ENCODE measurements around the gene CTNNB1. TPM values are rescaled to one million over a fixed set of nuclear protein-coding genes. Genes with fewer than 3 reads are reported as not detected.

The CTNNB1 gene
- 100 to 1,000 TPM; 109 to 150 TPM for total RNA-seq

DNA sequence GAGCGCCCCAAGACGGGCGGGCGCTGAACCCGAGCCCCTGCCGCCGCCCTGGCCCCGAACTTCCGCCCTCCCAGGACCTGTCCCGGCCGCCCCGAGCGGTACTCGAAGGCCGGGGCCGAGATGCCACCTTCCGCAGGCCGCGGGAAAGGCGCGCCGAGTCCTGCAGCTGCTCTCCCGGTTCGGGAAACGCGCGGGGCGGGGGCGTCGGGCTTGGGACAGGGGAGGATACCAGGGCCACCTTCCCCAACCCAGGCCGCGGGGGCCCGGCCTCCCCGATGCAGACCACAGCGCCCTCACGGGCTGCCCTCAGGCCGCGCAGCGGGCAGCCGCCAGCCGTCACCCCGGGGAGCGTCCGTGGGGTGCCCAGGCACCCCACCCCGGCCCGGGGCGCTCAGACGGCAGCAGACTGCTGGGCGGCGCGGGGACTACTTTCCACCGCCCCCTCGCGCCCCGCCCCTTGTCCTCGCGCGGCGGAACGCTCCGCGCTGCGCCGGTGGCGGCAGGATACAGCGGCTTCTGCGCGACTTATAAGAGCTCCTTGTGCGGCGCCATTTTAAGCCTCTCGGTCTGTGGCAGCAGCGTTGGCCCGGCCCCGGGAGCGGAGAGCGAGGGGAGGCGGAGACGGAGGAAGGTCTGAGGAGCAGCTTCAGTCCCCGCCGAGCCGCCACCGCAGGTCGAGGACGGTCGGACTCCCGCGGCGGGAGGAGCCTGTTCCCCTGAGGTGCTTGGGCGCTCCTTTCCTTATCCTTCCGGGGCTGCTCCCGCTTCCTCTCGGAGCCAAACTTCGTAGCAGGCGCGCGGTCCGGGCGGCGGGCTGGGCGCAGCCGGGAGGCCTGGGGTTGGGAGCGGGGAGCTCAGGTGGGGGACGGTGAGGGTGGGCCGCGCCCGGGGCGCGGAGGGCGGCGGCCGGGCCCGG is at the start of gene CTNNB1:
Gene CTNNB1, plus strand, starts transcription at position 556 of the 916 bp plus-strand sequence. CDS start 24,564 bp downstream, outside the sequence.
- Mint-ChIP-seq H3K4me1 (peaks cover 20% of the 10 kb centered on the region), H3K27ac (peak within 1 kb of the TSS; percentile 96), H3K36me3 (ENCODE audit: low read depth) (peaks cover 49% of the 10 kb centered on the region), H3K4me3 (peak within 1 kb of the TSS; percentile 86), H3K27me3 (no peaks in the 10 kb centered on the region), H3K9me3 (no peaks in the 10 kb centered on the region)
- peak; percentile 84 for ATAC-seq (replicated peaks)

DNA sequence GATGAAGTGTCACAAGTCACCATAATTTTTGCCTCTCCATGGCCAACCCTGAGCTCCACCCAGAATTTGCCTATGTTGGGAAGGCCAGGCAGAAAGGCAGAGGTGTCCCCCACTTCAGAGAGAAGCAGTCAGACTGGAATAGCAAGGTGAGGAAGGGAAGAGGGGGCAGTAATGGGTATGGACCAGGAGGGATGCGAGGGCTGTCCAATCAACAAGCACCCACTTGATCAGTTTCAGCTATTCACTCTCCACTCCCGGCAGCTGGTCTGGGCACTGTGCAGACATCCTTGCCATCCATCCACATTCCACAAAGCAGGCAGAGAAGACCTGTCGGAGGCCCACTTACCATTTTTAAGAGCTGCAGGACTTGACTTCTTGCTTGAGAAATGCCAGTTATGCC is 43.5 kb upstream of the CTNNB1 start:
- Mint-ChIP-seq H3K36me3 (ENCODE audit: low read depth) (no peaks in the 10 kb centered on the region), H3K4me3 (no peak overlapping the region), H3K27ac (no peak overlapping the region), H3K4me1 (peaks cover 18% of the 10 kb centered on the region), H3K27me3 (peaks cover 3% of the 10 kb centered on the region), H3K9me3 (no peaks in the 10 kb centered on the region)
- no peak for ATAC-seq (replicated peaks)

DNA sequence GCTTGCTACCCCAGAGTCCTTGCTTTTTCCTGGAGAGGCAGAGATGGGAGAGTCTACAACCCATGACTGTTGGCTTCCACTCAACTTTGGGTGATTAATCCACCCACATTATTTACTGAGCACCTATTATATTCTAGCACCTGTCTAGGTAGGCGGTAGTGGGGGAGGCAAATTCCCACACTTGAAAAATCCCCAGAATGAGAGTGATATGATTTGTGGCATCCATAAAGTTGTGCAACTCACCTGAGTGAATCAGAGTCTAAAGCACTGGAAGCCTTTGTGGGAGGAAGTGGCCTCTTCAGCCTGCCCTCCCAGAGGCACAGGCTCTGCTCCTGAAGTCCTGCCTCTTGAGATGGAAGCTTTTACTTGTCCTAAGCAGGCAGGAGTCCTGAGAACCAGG is 40.4 kb upstream of the CTNNB1 start:
- H3K9me3 Mint-ChIP-seq: no peaks in the 10 kb centered on the region
- H3K27me3 Mint-ChIP-seq: peaks cover 3% of the 10 kb centered on the region
- peak overlapping the region; percentile 40 for H3K4me3 Mint-ChIP-seq
- peak overlapping the region; percentile 61 for H3K27ac Mint-ChIP-seq
- no peaks in the 10 kb centered on the region for H3K36me3 Mint-ChIP-seq (ENCODE audit: low read depth)
- H3K4me1 Mint-ChIP-seq: peaks cover 18% of the 10 kb centered on the region
- peak; percentile 69 for ATAC-seq (replicated peaks)

- peak; percentile 86 for ATAC-seq (replicated peaks)
- no peaks in the 10 kb centered on the region for H3K36me3 Mint-ChIP-seq (ENCODE audit: low read depth)
- H3K4me3 Mint-ChIP-seq: peak overlapping the region; percentile 40
- H3K27ac Mint-ChIP-seq: peak overlapping the region; percentile 61
- H3K4me1 Mint-ChIP-seq: peaks cover 18% of the 10 kb centered on the region
- no peaks in the 10 kb centered on the region for H3K9me3 Mint-ChIP-seq
- peaks cover 3% of the 10 kb centered on the region for H3K27me3 Mint-ChIP-seq
Observed at GRCh38 chr3:41159588-41160189, 39.6 kb upstream of the CTNNB1 start.

GRCh38 chr3:41162541-41162940 is 36.8 kb upstream of the CTNNB1 start:
- Mint-ChIP-seq H3K27ac (no peak overlapping the region), H3K4me3 (no peak overlapping the region), H3K27me3 (no peaks in the 10 kb centered on the region), H3K36me3 (ENCODE audit: low read depth) (no peaks in the 10 kb centered on the region), H3K9me3 (no peaks in the 10 kb centered on the region), H3K4me1 (peaks cover 23% of the 10 kb centered on the region)
- no peak for ATAC-seq (replicated peaks)

DNA sequence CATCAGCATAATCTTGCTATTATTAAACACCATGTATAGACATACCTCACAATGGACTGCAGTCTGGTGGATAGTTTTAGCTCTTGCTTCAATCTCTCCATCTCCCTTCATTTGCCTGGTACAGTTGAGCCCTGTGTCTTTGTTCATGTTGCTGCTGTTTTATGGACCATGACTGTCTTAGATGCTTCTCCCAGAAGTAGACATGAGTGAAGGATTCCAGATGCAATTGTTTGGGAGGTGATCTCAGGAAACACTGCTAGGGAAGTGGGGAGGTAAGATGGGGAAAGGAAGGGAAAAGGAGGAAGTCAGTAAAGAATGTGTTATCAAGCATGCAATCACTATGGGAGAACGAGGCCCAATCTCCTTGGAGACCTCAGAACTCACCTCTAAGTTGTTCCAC is 36.3 kb upstream of the CTNNB1 start:
- Mint-ChIP-seq H3K27ac (no peak overlapping the region), H3K27me3 (no peaks in the 10 kb centered on the region), H3K4me1 (peaks cover 28% of the 10 kb centered on the region), H3K4me3 (no peak overlapping the region), H3K9me3 (no peaks in the 10 kb centered on the region), H3K36me3 (ENCODE audit: low read depth) (no peaks in the 10 kb centered on the region)
- no peak for ATAC-seq (replicated peaks)

GRCh38 chr3:41163421-41163820 is 35.9 kb upstream of the CTNNB1 start:
- ATAC-seq (replicated peaks): no peak
- Mint-ChIP-seq H3K36me3 (ENCODE audit: low read depth) (no peaks in the 10 kb centered on the region), H3K27ac (no peak overlapping the region), H3K27me3 (no peaks in the 10 kb centered on the region), H3K4me3 (no peak overlapping the region), H3K9me3 (no peaks in the 10 kb centered on the region), H3K4me1 (peaks cover 28% of the 10 kb centered on the region)

- no peaks in the 10 kb centered on the region for H3K36me3 Mint-ChIP-seq (ENCODE audit: low read depth)
- H3K27ac Mint-ChIP-seq: no peak overlapping the region
- ATAC-seq (replicated peaks): no peak
Observed at GRCh38 chr3:41164777-41165176, 34.5 kb upstream of the CTNNB1 start.

GRCh38 chr3:41167722-41168497 is 31.4 kb upstream of the CTNNB1 start:
- Mint-ChIP-seq H3K27me3 (no peaks in the 10 kb centered on the region), H3K4me3 (peak overlapping the region; percentile 14), H3K27ac (peak overlapping the region; percentile 56), H3K4me1 (peaks cover 11% of the 10 kb centered on the region), H3K9me3 (no peaks in the 10 kb centered on the region), H3K36me3 (ENCODE audit: low read depth) (no peaks in the 10 kb centered on the region)
- ATAC-seq (replicated peaks): peak; percentile 86

More at GRCh38 chr3:41164777-41165176, 34.5 kb upstream of the CTNNB1 start:
- H3K9me3 Mint-ChIP-seq: no peaks in the 10 kb centered on the region
- H3K27me3 Mint-ChIP-seq: no peaks in the 10 kb centered on the region
- H3K4me1 Mint-ChIP-seq: peaks cover 16% of the 10 kb centered on the region
- H3K4me3 Mint-ChIP-seq: no peak overlapping the region

- H3K27ac Mint-ChIP-seq: no peak overlapping the region
- peaks cover 11% of the 10 kb centered on the region for H3K4me1 Mint-ChIP-seq
- ATAC-seq (replicated peaks): no peak
- no peaks in the 10 kb centered on the region for H3K27me3 Mint-ChIP-seq
- H3K4me3 Mint-ChIP-seq: no peak overlapping the region
- no peaks in the 10 kb centered on the region for H3K9me3 Mint-ChIP-seq
- H3K36me3 Mint-ChIP-seq (ENCODE audit: low read depth): no peaks in the 10 kb centered on the region
Observed at GRCh38 chr3:41169023-41169422, 30.3 kb upstream of the CTNNB1 start.

DNA sequence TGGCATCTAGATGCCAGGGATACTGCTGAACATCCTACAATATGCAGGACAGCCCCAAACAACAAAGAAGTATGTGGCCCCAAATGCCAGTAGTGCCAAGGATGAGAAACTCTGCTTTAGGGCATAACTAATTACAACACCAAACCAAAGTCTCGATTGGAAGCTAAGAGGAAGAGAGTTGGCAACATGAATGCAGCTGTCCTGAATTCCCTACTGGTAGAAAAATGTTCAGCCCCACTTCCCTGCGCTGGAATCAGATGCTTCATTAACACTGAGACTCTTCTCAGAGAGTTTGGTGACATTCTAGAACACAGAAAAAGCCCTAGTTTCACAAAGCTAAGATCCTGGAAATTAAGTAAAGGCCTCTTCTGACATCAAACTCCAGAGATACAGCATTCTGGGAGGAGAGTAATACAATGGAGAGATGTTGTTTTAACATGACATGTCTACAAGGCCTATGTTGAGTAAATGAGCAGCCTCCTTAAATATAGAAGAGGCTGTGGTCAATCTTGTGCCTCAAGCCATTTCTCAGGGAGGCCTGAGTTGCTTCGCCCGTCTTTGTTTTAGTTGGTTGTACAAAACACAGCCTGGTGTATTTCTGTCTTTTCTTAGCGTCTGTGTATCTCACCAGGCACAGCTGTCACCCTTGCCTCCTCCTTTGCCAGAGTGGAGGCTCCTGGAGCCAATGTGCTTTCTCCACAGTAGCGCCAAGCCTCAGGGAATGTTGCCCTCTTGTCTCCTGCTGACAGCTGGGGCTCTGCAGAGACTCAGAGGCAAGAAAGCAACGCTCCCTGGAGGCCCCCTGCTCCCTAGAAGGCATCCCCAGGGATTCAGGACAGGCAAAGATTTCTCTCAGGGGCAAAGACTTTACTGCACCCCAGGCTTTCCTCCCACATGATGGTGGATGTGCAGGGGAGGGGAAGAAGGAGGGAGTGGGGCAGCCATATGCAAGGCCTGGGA is 25.1 kb upstream of the CTNNB1 start:
- no peak for ATAC-seq (replicated peaks)
- Mint-ChIP-seq H3K4me3 (no peak overlapping the region), H3K27me3 (peaks cover 2% of the 10 kb centered on the region), H3K27ac (no peak overlapping the region), H3K4me1 (no peaks in the 10 kb centered on the region), H3K9me3 (no peaks in the 10 kb centered on the region), H3K36me3 (ENCODE audit: low read depth) (no peaks in the 10 kb centered on the region)

- no peaks in the 10 kb centered on the region for H3K36me3 Mint-ChIP-seq (ENCODE audit: low read depth)
- ATAC-seq (replicated peaks): peak; percentile 12
- no peaks in the 10 kb centered on the region for H3K4me1 Mint-ChIP-seq
- H3K9me3 Mint-ChIP-seq: no peaks in the 10 kb centered on the region
- no peak overlapping the region for H3K27ac Mint-ChIP-seq
- H3K27me3 Mint-ChIP-seq: peaks cover 8% of the 10 kb centered on the region
- H3K4me3 Mint-ChIP-seq: no peak overlapping the region
Observed at GRCh38 chr3:41175365-41175764, 23.9 kb upstream of the CTNNB1 start.

GRCh38 chr3:41176596-41176995 is 22.7 kb upstream of the CTNNB1 start:
- no peak for ATAC-seq (replicated peaks)
- Mint-ChIP-seq H3K9me3 (no peaks in the 10 kb centered on the region), H3K27me3 (peaks cover 15% of the 10 kb centered on the region), H3K4me1 (no peaks in the 10 kb centered on the region), H3K36me3 (ENCODE audit: low read depth) (no peaks in the 10 kb centered on the region), H3K4me3 (no peak overlapping the region), H3K27ac (no peak overlapping the region)

Data from activated T-helper 17 cell treated with anti-CD3 and anti-CD28 coated beads, Interleukin-2, amount 50 U/mL, for 72 hours (primary cell).